Ovary (tissue), 9 donors: Measurements from ENCODE around the gene RERE. TPM values are rescaled to one million over a fixed set of nuclear protein-coding genes. Genes with fewer than 3 reads are reported as not detected.
"Not testable (repeated sequence)": the region's sequence is repeated elsewhere in the genome, so short reads cannot be mapped to it uniquely, and the experiment has no call there.

Experiments used
- DNase-seq, 5 donors: peaks; one replicate each; pipeline ENCODE4 v3.0.0-alpha.2; 2019 to 2020
- H3K27ac ChIP-seq, 2 donors: fragments of 200-600 bp; one replicate each; pipeline versions ENCODE4 v1.5.1 to v1.8.0; 2019 to 2022
- H3K27me3 ChIP-seq: fragments of 200-600 bp; one replicate; pipeline ENCODE4 v1.8.0; 2022
- H3K36me3 ChIP-seq: fragments of 200-600 bp; sonication (generic); one replicate; pipeline ENCODE4 v1.5.1; 2019
- H3K4me1 ChIP-seq: one replicate; pipeline ENCODE4 v1.8.1; 2013; ENCODE audit warnings: mild to moderate bottlenecking, moderate library complexity; ENCODE audit not compliant: insufficient read depth
- H3K4me3 ChIP-seq: fragments of 200-600 bp; sonication (generic); one replicate; pipeline ENCODE4 v1.5.1; 2017
- H3K9me3 ChIP-seq, 2 donors: fragments of 200-600 bp in 1 of 2; sonication (generic) in 1 of 2; one replicate each; pipeline versions ENCODE4 v1.5.1 to v1.8.1; 2013 to 2019; ENCODE audit warnings: mild to moderate bottlenecking in 1 of 2, moderate library complexity in 1 of 2
- CTCF ChIP-seq, 3 donors: fragments of 450-650 bp in 2 of 3; fragments of 200-600 bp in 1 of 3; IDR thresholded peaks; one replicate each; pipeline versions ENCODE4 v1.5.1 to v1.8.0; 2016 to 2022; ENCODE audit warnings: antibody characterized with exemption in 3 of 3, mild to moderate bottlenecking in 1 of 3
- EP300 ChIP-seq: sonication (generic); formaldehyde crosslinking; IDR thresholded peaks from one replicate; pipeline ENCODE4 v1.6.1; 2017; ENCODE audit warnings: antibody characterized with exemption
- POLR2A ChIP-seq: fragments of 450-650 bp; IDR thresholded peaks from one replicate; pipeline ENCODE4 v1.6.1; 2017; ENCODE audit warnings: antibody characterized with exemption, mild to moderate bottlenecking, moderate library complexity
- WGBS, 3 donors: extraction: QIAGEN DNeasy Blood & Tissue Kit in 1 of 3; methylation state at CpG; one replicate each; pipeline versions ENCODE4 v1.1.5 to v1.1.7; 2013 to 2017; 5-methylcytosine and 5-hydroxymethylcytosine counted together
- intact Hi-C, 4 donors: fragments of 100-400 bp; cut with DNase I; formaldehyde crosslinking; loops; one replicate each; pipeline versions ENCODE4 v1.11.0 to v1.15.1; 2022 to 2023
- polyA plus RNA-seq, 2 donors: library from polyadenylated mRNA; stranded (reverse); fragments of 200-250 nt in 1 of 2; fragments of 350-450 nt in 1 of 2; fragmentation: Illumina TruSeq in 1 of 2; extraction: RNeasy Lipid Tissue Mini Kit (QIAGEN cat#74804) in 1 of 2; gene quantifications; one replicate each; pipeline ENCODE4 v1.2.3, GENCODE V29; 2013 to 2014
- total RNA-seq, 7 donors: library from RNA; depleted of rRNA in 2 of 7; stranded (reverse); fragments of >200 nt in 2 of 7; fragmentation: NEBNext Ultra II Directional in 3 of 7; extraction: Animal tissue kit (Norgen Biotek cat#: 25700) in 3 of 7; gene quantifications; one replicate each; pipeline versions ENCODE4 v1.1.0 to v1.2.4, GENCODE V29; 2016 to 2023
- donor health status: DM: no; HTN: no; CAD: no; lungs with moderate emphysema.
- donor health status: DM: no; HTN: no; CAD: no.
- donor health status: Bipolar disorder and iron deficiency.
- donor health status: DM: yes; HTN: yes; CAD: no.
- donor health status: DM: no; HTN: no; CAD: no.
- donor health status: DM: yes; HTN: yes; CAD: no.

The RERE gene
- total and polyA plus RNA-seq, 9 donors: 36.7 to 119 (median 114) TPM

- no peaks in the 10 kb centered on the region for H3K36me3 ChIP-seq
- no peak overlapping the region for H3K4me3 ChIP-seq
- H3K27ac ChIP-seq: no peak overlapping the region
- no peak for DNase-seq
- H3K9me3 ChIP-seq: no peaks in the 10 kb centered on the region
- TF ChIP-seq EP300 (no peak), CTCF (IDR thresholded peaks at IDR 0.05) (no peak), POLR2A (no peak)
- intact Hi-C loops: no loop called here
- peaks cover 5% of the 10 kb centered on the region for H3K4me1 ChIP-seq
- 24 to 53% (median 28%) methylated on average over 3 of the region's 3 CpGs for WGBS, 3 donors
- no peaks in the 10 kb centered on the region for H3K27me3 ChIP-seq
Observed at GRCh38 chr1:8698012-8698630, 119.3 kb downstream of the RERE start.

- intact Hi-C loops, H3K4me3 ChIP-seq, H3K9me3 ChIP-seq, DNase-seq, H3K27me3 ChIP-seq, H3K36me3 ChIP-seq, H3K27ac ChIP-seq, H3K4me1 ChIP-seq: not testable (repeated sequence)
- 96 to 100% (median 99%) methylated on average over 4 of the region's 4 CpGs for WGBS, 3 donors
Observed at GRCh38 chr1:8695442-8695841, 122.0 kb downstream of the RERE start.

- intact Hi-C loops: no loop called here
- peaks cover 3% of the 10 kb centered on the region for H3K4me1 ChIP-seq
Observed at GRCh38 chr1:8693107-8693506, 124.3 kb downstream of the RERE start.

GRCh38 chr1:8691662-8692061 lies 125.8 kb downstream of the RERE start:
- H3K27ac ChIP-seq: no peak overlapping the region
- 80 to 96% (median 85%) methylated on average over 1 of the region's 1 CpG for WGBS, 3 donors
- intact Hi-C loops: no loop called here

More at GRCh38 chr1:8693107-8693506, 124.3 kb downstream of the RERE start:
- no peaks in the 10 kb centered on the region for H3K27me3 ChIP-seq
- H3K4me3 ChIP-seq: no peak overlapping the region
- H3K36me3 ChIP-seq: no peaks in the 10 kb centered on the region
- H3K9me3 ChIP-seq: no peaks in the 10 kb centered on the region
- WGBS, 3 donors: 77 to 80% (median 79%) methylated on average over 3 of the region's 3 CpGs
- TF ChIP-seq POLR2A (no peak), CTCF (IDR thresholded peaks at IDR 0.05) (no peak), EP300 (no peak)
- no peak for DNase-seq
- no peak overlapping the region for H3K27ac ChIP-seq

More at GRCh38 chr1:8691662-8692061, 125.8 kb downstream of the RERE start:
- no peak for DNase-seq
- Histone ChIP-seq H3K4me1 (peaks cover 4% of the 10 kb centered on the region), H3K9me3 (no peaks in the 10 kb centered on the region), H3K4me3 (no peak overlapping the region), H3K27me3 (no peaks in the 10 kb centered on the region), H3K36me3 (no peaks in the 10 kb centered on the region)
- TF ChIP-seq CTCF (IDR thresholded peaks at IDR 0.05) (no peak), EP300 (no peak), POLR2A (no peak)
